Measurements from ENCODE around the gene ASCL5.

Gene ASCL5

DNA sequence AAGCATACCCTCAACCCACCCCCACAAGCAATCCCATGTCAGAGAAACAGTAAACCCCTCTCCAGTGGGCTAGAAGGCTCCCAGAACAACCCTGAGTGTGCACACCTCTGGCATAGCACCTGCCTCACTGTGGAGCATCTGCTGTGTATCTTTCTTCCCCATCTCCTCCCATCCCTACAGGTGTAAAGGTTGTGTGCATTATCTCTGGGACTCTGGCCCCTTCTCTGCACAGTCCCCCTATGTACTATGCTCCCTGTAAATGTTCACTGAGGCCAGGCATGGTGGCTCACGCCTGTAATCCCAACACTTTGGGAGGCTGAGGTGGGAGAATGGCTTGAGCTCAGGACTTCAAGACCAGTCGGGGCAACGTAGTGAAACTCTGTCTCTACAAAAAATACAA is 14.1 kb downstream of the ASCL5 start:
- H3K79me2 ChIP-seq = no peaks in the 10 kb centered on the region
- no peaks in the 10 kb centered on the region for H3K9me3 ChIP-seq (ENCODE audit: control insufficient read depth, low read length)
- H3K27ac ChIP-seq = no peak overlapping the region
- no peak overlapping the region for H3K4me3 ChIP-seq (ENCODE audit: low read depth, low read length)
- H3K4me2 ChIP-seq (ENCODE audit: low read length) = no peak overlapping the region
- H3K9ac ChIP-seq = no peak overlapping the region
- TF ChIP-seq, protein P1, sequence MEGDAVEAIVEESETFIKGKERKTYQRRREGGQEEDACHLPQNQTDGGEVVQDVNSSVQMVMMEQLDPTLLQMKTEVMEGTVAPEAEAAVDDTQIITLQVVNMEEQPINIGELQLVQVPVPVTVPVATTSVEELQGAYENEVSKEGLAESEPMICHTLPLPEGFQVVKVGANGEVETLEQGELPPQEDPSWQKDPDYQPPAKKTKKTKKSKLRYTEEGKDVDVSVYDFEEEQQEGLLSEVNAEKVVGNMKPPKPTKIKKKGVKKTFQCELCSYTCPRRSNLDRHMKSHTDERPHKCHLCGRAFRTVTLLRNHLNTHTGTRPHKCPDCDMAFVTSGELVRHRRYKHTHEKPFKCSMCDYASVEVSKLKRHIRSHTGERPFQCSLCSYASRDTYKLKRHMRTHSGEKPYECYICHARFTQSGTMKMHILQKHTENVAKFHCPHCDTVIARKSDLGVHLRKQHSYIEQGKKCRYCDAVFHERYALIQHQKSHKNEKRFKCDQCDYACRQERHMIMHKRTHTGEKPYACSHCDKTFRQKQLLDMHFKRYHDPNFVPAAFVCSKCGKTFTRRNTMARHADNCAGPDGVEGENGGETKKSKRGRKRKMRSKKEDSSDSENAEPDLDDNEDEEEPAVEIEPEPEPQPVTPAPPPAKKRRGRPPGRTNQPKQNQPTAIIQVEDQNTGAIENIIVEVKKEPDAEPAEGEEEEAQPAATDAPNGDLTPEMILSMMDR (IDR thresholded peaks at IDR 0.05) = no peak
- H3K4me1 ChIP-seq = no peaks in the 10 kb centered on the region
- no peaks in the 10 kb centered on the region for H3K27me3 ChIP-seq (ENCODE audit: control insufficient read depth, insufficient read depth, low read length)
- H2AFZ ChIP-seq = no peak overlapping the region
- no peaks in the 10 kb centered on the region for H3K36me3 ChIP-seq (ENCODE audit: control insufficient read depth, insufficient read depth, low read length)

DNA sequence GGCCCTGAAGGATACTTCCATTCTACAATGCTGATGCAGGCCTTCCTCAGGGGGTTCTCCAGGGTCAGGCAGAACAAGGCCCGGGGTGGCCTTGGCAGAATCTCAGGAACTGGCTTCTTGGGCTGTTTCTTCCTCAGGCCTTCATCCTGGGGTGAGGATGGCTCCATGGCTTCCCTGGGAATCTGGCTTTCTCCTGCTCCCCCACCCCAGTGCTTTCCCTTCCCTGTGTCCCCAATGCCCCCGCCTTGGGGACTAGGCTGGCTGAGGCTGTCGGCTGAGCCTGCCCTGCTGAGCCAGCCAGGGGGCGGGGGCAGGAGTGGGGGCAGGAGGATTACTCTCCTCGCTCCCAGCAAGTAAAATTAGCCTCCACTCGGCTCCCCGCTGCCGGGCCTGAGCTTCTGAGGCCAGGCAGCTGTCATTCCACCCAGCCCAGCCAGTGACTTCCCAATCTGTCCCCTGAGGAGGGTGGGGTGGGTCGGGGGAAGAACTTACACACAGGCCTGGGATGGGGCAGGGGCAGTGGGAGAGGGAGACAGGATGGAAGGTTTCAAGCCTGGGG is 14.7 kb downstream of the ASCL5 start, which contains the start of gene CACNA1S:
Gene CACNA1S, minus strand, starts transcription at position 254 of the 559 bp plus-strand sequence. Its CDS starts 87 bp downstream, at position 167.
- Histone ChIP-seq H3K27ac (no peak within 1 kb of the TSS), H3K9ac (no peak within 1 kb of the TSS), H3K36me3 (ENCODE audit: control insufficient read depth, insufficient read depth, low read length) (no peaks in the 10 kb centered on the region), H3K79me2 (no peaks in the 10 kb centered on the region), H2AFZ (no peak within 1 kb of the TSS), H3K4me3 (ENCODE audit: low read depth, low read length) (no peak within 1 kb of the TSS), H3K9me3 (ENCODE audit: control insufficient read depth, low read length) (no peaks in the 10 kb centered on the region), H3K27me3 (ENCODE audit: control insufficient read depth, insufficient read depth, low read length) (no peaks in the 10 kb centered on the region), H3K4me2 (ENCODE audit: low read length) (no peak within 1 kb of the TSS), H3K4me1 (no peaks in the 10 kb centered on the region)
- TF ChIP-seq, protein P1 (IDR thresholded peaks at IDR 0.05) = no peak

DNA sequence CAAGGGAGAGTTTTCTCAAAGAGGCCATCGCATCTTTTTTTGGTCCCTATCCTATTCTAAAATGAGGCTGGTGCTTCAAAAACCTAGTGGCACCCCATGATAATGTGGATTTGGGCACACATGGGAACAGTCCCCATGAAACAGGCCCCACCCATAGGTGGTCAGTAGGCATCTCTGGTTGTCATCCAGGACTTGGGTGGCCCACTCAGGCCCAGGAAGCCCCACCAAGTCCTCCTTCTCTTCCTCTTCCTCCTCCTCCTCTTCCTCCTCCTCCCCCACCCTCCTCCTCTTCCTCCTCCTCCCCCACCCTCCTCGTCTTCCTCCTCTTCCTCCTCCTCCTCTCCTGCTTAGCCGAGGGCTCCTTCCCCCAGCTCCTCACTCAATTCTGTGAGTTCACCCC is 15.3 kb downstream of the ASCL5 start:
- no peaks in the 10 kb centered on the region for H3K9me3 ChIP-seq (ENCODE audit: control insufficient read depth, low read length)
- H3K36me3 ChIP-seq (ENCODE audit: control insufficient read depth, insufficient read depth, low read length) = no peaks in the 10 kb centered on the region
- no peak overlapping the region for H3K4me2 ChIP-seq (ENCODE audit: low read length)
- H3K9ac ChIP-seq = no peak overlapping the region
- H3K4me3 ChIP-seq (ENCODE audit: low read depth, low read length) = no peak overlapping the region
- H3K79me2 ChIP-seq = no peaks in the 10 kb centered on the region
- no peaks in the 10 kb centered on the region for H3K27me3 ChIP-seq (ENCODE audit: control insufficient read depth, insufficient read depth, low read length)
- H3K4me1 ChIP-seq = no peaks in the 10 kb centered on the region
- no peak overlapping the region for H2AFZ ChIP-seq
- TF ChIP-seq, protein P1 (IDR thresholded peaks at IDR 0.05) = no peak
- H3K27ac ChIP-seq = no peak overlapping the region

DNA sequence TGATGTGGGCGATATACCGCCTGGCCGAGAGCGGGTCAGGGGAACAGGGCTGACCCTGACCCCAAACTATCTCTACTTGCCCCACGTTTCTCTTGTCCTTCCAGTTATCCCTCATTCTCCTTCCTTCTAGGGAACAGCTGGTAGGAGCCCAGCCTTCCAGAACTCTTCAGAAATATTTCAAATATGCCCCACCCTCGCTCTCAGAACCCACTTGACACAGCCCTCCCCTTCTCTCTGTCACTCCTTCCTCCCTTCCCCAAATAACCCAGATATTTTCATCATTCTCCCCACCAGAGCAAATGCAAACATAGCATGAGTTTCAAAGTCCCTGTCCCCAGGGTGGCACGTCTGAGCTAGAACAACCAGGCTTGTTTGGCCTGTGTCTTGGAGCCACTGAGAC is 15.8 kb downstream of the ASCL5 start:
- Histone ChIP-seq H2AFZ (no peak overlapping the region), H3K9me3 (ENCODE audit: control insufficient read depth, low read length) (no peaks in the 10 kb centered on the region), H3K36me3 (ENCODE audit: control insufficient read depth, insufficient read depth, low read length) (no peaks in the 10 kb centered on the region), H3K4me1 (no peaks in the 10 kb centered on the region), H3K9ac (no peak overlapping the region), H3K27ac (no peak overlapping the region), H3K79me2 (no peaks in the 10 kb centered on the region), H3K4me2 (ENCODE audit: low read length) (no peak overlapping the region), H3K4me3 (ENCODE audit: low read depth, low read length) (no peak overlapping the region), H3K27me3 (ENCODE audit: control insufficient read depth, insufficient read depth, low read length) (no peaks in the 10 kb centered on the region)
- TF ChIP-seq, protein P1 (IDR thresholded peaks at IDR 0.05) = no peak

DNA sequence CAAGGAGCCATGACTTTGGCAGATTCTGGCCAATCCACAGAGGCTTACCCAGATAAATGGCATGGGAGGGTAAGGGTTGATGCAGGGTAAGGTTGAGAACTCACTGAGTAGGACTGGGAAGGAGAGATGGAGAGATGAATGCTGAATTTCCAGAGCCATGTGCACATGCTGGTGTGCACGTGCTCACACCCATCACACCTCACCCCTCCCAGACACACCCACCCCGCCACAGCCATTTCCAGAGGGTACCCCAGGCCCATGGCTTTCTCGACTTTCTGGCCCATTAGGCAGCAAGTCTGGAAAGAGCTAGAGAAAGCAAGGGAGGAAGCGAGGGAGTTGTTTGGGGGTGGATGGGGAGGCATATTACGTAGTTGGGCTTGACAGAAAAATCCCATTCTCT is 16.4 kb downstream of the ASCL5 start:
- Histone ChIP-seq H2AFZ (no peak overlapping the region), H3K36me3 (ENCODE audit: control insufficient read depth, insufficient read depth, low read length) (no peaks in the 10 kb centered on the region), H3K4me1 (no peaks in the 10 kb centered on the region), H3K9ac (no peak overlapping the region), H3K4me3 (ENCODE audit: low read depth, low read length) (no peak overlapping the region), H3K4me2 (ENCODE audit: low read length) (no peak overlapping the region), H3K27me3 (ENCODE audit: control insufficient read depth, insufficient read depth, low read length) (no peaks in the 10 kb centered on the region), H3K9me3 (ENCODE audit: control insufficient read depth, low read length) (no peaks in the 10 kb centered on the region), H3K79me2 (no peaks in the 10 kb centered on the region), H3K27ac (no peak overlapping the region)
- TF ChIP-seq, protein P1 (IDR thresholded peaks at IDR 0.05) = no peak

Measured in parathyroid adenoma (tissue), 2 donors.